IPS-20b (cell line): Measurements from ENCODE around the gene INSL3.

ENCODE experiments used
- H3K27ac ChIP-seq: one replicate; pipeline ENCODE4 v1.5.1; 2013; ENCODE audit warnings: low read length
- H3K27me3 ChIP-seq: 2 replicates; pipeline ENCODE4 v1.6.1; 2013; ENCODE audit warnings: mild to moderate bottlenecking, low read length, inconsistent platforms; ENCODE audit not compliant: insufficient read depth
- H3K36me3 ChIP-seq: 2 replicates; pipeline ENCODE4 v1.6.1; 2013; ENCODE audit warnings: low read depth, mild to moderate bottlenecking, inconsistent platforms, low read length, moderate library complexity; ENCODE audit not compliant: insufficient read depth
- H3K4me1 ChIP-seq: 2 replicates; pipeline ENCODE4 v1.6.1; 2013; ENCODE audit warnings: mild to moderate bottlenecking, control low read depth, inconsistent platforms, low read length, moderate library complexity; ENCODE audit not compliant: insufficient read depth
- H3K4me3 ChIP-seq: 2 replicates; pipeline ENCODE4 v1.5.1; 2013; ENCODE audit warnings: mild to moderate bottlenecking, low read length, inconsistent platforms
- H3K9ac ChIP-seq: 2 replicates; pipeline ENCODE4 v1.6.1; 2013; ENCODE audit warnings: low read depth, mild to moderate bottlenecking, inconsistent platforms, low read length, moderate library complexity
- H3K9me3 ChIP-seq: 2 replicates; pipeline ENCODE4 v1.6.1; 2013; ENCODE audit warnings: mild to moderate bottlenecking, low read depth, low read length, inconsistent platforms; ENCODE audit not compliant: insufficient read depth

Gene INSL3, protein sequence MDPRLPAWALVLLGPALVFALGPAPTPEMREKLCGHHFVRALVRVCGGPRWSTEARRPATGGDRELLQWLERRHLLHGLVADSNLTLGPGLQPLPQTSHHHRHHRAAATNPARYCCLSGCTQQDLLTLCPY

GRCh38 chr19:17821190-17821589 lies at the start of gene INSL3:
Gene INSL3, minus strand, starts transcription at chr19:17821519. Its CDS starts 13 bp downstream, at chr19:17821506.
- Histone ChIP-seq H3K27me3 (no peaks in the 10 kb centered on the region), H3K36me3 (no peaks in the 10 kb centered on the region), H3K9me3 (no peaks in the 10 kb centered on the region), H3K4me1 (no peaks in the 10 kb centered on the region), H3K9ac (no peak within 1 kb of the TSS), H3K27ac (no peak within 1 kb of the TSS), H3K4me3 (no peak within 1 kb of the TSS)

- Histone ChIP-seq H3K36me3 (peaks cover 14% of the 10 kb centered on the region), H3K4me3 (no peak overlapping the region; the same call in 1 of the 2 replicates), H3K27ac (no peak overlapping the region), H3K9ac (no peak overlapping the region), H3K27me3 (peaks cover 47% of the 10 kb centered on the region), H3K4me1 (peaks cover 10% of the 10 kb centered on the region; the same call in 1 of the 2 replicates), H3K9me3 (no peaks in the 10 kb centered on the region)
Measured at GRCh38 chr19:17869114-17869608, 47.8 kb upstream of the INSL3 start.

DNA sequence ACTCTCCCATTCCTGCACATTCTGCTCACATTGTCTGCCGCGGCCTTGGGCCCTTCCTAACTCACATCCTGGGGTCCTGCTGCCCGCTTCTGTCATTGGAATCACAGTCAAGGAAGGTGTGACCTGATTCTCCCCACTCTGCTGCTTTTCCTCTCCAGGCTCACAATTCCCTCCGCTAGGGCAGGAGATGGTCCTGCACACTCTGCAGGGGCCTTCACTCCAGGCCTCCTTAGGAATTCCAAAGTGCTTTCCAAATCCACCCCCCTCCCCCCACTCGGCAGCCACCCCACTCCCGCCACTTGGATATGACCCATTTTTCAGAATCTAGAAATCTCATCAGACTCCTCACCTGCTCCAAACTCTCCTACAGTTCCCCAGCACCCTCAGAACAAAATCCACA lies 47.4 kb upstream of the INSL3 start:
- Histone ChIP-seq H3K9me3 (no peaks in the 10 kb centered on the region), H3K27me3 (peaks cover 44% of the 10 kb centered on the region), H3K9ac (no peak overlapping the region), H3K4me3 (no peak overlapping the region), H3K36me3 (peaks cover 18% of the 10 kb centered on the region), H3K27ac (no peak overlapping the region), H3K4me1 (peaks cover 10% of the 10 kb centered on the region; the same call in 1 of the 2 replicates)

DNA sequence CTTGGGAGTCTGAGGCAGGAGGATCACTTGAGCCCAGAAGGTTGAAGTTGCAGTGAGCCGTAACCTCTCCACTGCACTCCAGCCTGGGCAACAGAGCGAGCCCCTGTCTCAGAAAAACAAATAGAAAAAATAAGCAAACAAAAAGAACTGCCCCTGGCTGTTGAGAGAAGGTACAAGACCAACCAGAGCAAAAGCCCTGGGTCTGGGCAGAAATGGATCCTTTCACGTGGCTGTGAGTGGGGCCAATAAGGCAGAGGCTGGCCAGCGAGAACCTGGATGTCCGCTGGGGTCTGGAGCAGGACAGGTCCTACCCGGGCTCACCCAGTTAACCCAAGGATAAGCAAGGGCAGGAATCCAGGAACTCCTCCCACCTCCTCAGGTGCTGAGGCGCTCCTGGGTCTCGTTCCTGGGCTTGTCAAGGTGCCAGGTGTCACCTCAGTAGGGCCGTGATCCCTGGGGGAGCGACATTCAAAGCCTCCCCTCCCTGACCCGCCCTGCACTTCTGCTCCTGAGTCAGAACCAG lies 45.7 kb upstream of the INSL3 start:
- Histone ChIP-seq H3K27ac (no peak overlapping the region), H3K9me3 (no peaks in the 10 kb centered on the region), H3K4me3 (no peak overlapping the region), H3K9ac (no peak overlapping the region), H3K4me1 (peaks cover 10% of the 10 kb centered on the region; the same call in 1 of the 2 replicates), H3K36me3 (peaks cover 35% of the 10 kb centered on the region), H3K27me3 (peaks cover 29% of the 10 kb centered on the region)

DNA sequence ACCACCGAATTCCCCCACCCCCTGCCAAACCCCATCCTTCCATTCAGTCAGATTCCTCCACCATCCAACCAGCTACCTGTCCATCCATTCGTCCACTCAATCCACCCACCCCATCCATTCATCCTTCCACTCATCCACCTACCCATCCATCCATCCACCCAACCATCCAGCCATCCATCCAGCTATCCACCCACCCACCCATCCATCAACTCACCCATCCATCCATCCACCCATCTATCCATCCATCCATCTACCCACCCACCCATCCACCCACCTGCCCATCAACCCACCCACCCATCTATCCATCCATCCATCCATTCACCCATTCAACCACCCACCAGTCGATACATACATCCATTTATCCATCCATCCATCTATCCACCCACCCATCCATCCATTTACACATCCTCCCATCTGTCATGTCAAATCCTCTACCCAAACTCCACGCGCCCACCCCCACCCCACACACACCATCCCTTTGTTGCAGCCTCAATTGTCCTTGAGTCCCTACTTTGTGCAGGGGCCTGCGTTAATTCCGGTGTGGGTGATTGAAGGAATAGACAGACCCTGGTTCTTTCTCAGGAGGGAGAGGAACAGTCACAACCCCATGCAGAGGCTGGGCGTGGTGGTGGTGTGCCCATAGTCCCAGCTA lies 45.1 kb upstream of the INSL3 start:
- H3K4me1 ChIP-seq, result peaks cover 10% of the 10 kb centered on the region; the same call in 1 of the 2 replicates
- no peak overlapping the region for H3K27ac ChIP-seq
- H3K9me3 ChIP-seq, result no peaks in the 10 kb centered on the region
- H3K4me3 ChIP-seq, result no peak overlapping the region
- no peak overlapping the region for H3K9ac ChIP-seq
- peaks cover 41% of the 10 kb centered on the region for H3K36me3 ChIP-seq
- peaks cover 23% of the 10 kb centered on the region for H3K27me3 ChIP-seq

GRCh38 chr19:17865364-17866311 lies 44.3 kb upstream of the INSL3 start:
- H3K4me3 ChIP-seq, result no peak overlapping the region
- H3K9me3 ChIP-seq, result no peaks in the 10 kb centered on the region
- H3K4me1 ChIP-seq, result peaks cover 10% of the 10 kb centered on the region; the same call in 1 of the 2 replicates
- peaks cover 15% of the 10 kb centered on the region for H3K27me3 ChIP-seq
- peaks cover 49% of the 10 kb centered on the region for H3K36me3 ChIP-seq
- H3K9ac ChIP-seq, result no peak overlapping the region
- no peak overlapping the region for H3K27ac ChIP-seq

- no peak overlapping the region for H3K4me3 ChIP-seq
- no peak overlapping the region for H3K9ac ChIP-seq
- no peaks in the 10 kb centered on the region for H3K9me3 ChIP-seq
- peaks cover 55% of the 10 kb centered on the region for H3K36me3 ChIP-seq
- H3K27ac ChIP-seq, result no peak overlapping the region
- H3K27me3 ChIP-seq, result no peaks in the 10 kb centered on the region; the same call in 1 of the 2 replicates
- peaks cover 4% of the 10 kb centered on the region; the same call in 1 of the 2 replicates for H3K4me1 ChIP-seq
Measured at GRCh38 chr19:17863520-17864182, 42.3 kb upstream of the INSL3 start.

- no peaks in the 10 kb centered on the region for H3K4me1 ChIP-seq
- H3K9me3 ChIP-seq, result no peaks in the 10 kb centered on the region
- no peak overlapping the region for H3K27ac ChIP-seq
- H3K9ac ChIP-seq, result peak overlapping the region; percentile 99; the same call in 1 of the 2 replicates
- no peaks in the 10 kb centered on the region for H3K27me3 ChIP-seq
- peaks cover 55% of the 10 kb centered on the region for H3K36me3 ChIP-seq
- no peak overlapping the region for H3K4me3 ChIP-seq
Measured at GRCh38 chr19:17862711-17863519, 41.6 kb upstream of the INSL3 start.

- peak overlapping the region; percentile 93 for H3K4me3 ChIP-seq
- no peaks in the 10 kb centered on the region for H3K9me3 ChIP-seq
- peak overlapping the region; percentile 99 for H3K9ac ChIP-seq
- H3K27me3 ChIP-seq, result no peaks in the 10 kb centered on the region
- H3K4me1 ChIP-seq, result no peaks in the 10 kb centered on the region
- peaks cover 55% of the 10 kb centered on the region for H3K36me3 ChIP-seq
- no peak overlapping the region for H3K27ac ChIP-seq
Measured at GRCh38 chr19:17861542-17862402, 40.5 kb upstream of the INSL3 start.

GRCh38 chr19:17860993-17861360 lies 39.7 kb upstream of the INSL3 start:
- no peaks in the 10 kb centered on the region for H3K9me3 ChIP-seq
- peaks cover 55% of the 10 kb centered on the region for H3K36me3 ChIP-seq
- H3K27ac ChIP-seq, result peak overlapping the region; percentile 50

More at GRCh38 chr19:17860993-17861360, 39.7 kb upstream of the INSL3 start:
- peak overlapping the region; percentile 93 for H3K4me3 ChIP-seq
- no peaks in the 10 kb centered on the region for H3K4me1 ChIP-seq
- H3K9ac ChIP-seq, result peak overlapping the region; percentile 99
- no peaks in the 10 kb centered on the region for H3K27me3 ChIP-seq
